Common myeloid progenitor, CD34-positive (primary cell): ENCODE data around the gene XCL2.
A peak's percentile ranks its signal among the peaks of the same experiment; 100 is the strongest.

Experiments
- CTCF ChIA-PET: fragments of 350-600 bp; sonication (Branson Sonifier 250); formaldehyde crosslinking; loops from one replicate; lab custom pipeline; 2021; ENCODE audit warnings: antibody characterized with exemption; lab: Charles Lee
- POLR2A ChIA-PET: fragments of 350-600 bp; sonication (Branson Sonifier 250); formaldehyde crosslinking; loops from one replicate; lab custom pipeline; 2021; ENCODE audit warnings: antibody characterized with exemption; lab: Charles Lee
- DNase-seq, 3 donors: peaks; one replicate each; pipeline versions ENCODE4 v3.0.0 to v3.0.0-alpha.2; 2013
- H3K27ac ChIP-seq, 2 experiments: 1 replicate in 1 of 2; 2 replicates in 1 of 2; pipeline ENCODE4 v1.7.0; 2013; ENCODE audit warnings: inconsistent platforms in 2 of 2, low read length in 2 of 2, mild to moderate bottlenecking in 2 of 2, low read depth in 1 of 2, moderate library complexity in 1 of 2; ENCODE audit not compliant: severe bottlenecking in 2 of 2, insufficient read depth in 1 of 2, poor library complexity in 1 of 2
- H3K27me3 ChIP-seq, 5 experiments: replicated peaks in 2 of 5; 1 replicate in 3 of 5; 2 replicates in 2 of 5; pipeline versions ENCODE4 v1.6.1 to v1.7.0; 2013; ENCODE audit warnings: low read length in 4 of 5, mild to moderate bottlenecking in 2 of 5, moderate library complexity in 2 of 5, inconsistent platforms in 1 of 5; ENCODE audit not compliant: insufficient read depth in 5 of 5, control insufficient read depth in 4 of 5
- H3K36me3 ChIP-seq, 4 experiments: 1 replicate in 2 of 4; 2 replicates in 2 of 4; pipeline versions ENCODE4 v1.6.1 to v1.7.0; 2013; ENCODE audit warnings: low read length in 3 of 4, control low read depth in 1 of 4, mild to moderate bottlenecking in 1 of 4; ENCODE audit not compliant: control insufficient read depth in 4 of 4, insufficient read depth in 4 of 4
- H3K4me1 ChIP-seq, 4 experiments: 1 replicate in 3 of 4; 2 replicates in 1 of 4; pipeline versions ENCODE4 v1.6.1 to v1.7.1; 2013; ENCODE audit warnings: low read length in 3 of 4, mild to moderate bottlenecking in 3 of 4, control low read depth in 1 of 4, inconsistent platforms in 1 of 4, moderate library complexity in 1 of 4; ENCODE audit not compliant: control insufficient read depth in 4 of 4, insufficient read depth in 4 of 4; ENCODE audit errors: control extremely low read depth in 1 of 4
- H3K4me3 ChIP-seq, 7 experiments: 1 replicate in 4 of 7; 2 replicates in 3 of 7; pipeline versions ENCODE4 v1.5.1 to v1.7.0; 2013; ENCODE audit warnings: mild to moderate bottlenecking in 7 of 7, low read length in 6 of 7, moderate library complexity in 6 of 7, inconsistent platforms in 2 of 7, low read depth in 2 of 7, control low read depth in 1 of 7; ENCODE audit not compliant: insufficient read depth in 4 of 7, control insufficient read depth in 1 of 7; ENCODE audit errors: extremely low read depth in 1 of 7
- H3K9me3 ChIP-seq, 5 experiments: 1 replicate in 4 of 5; 2 replicates in 1 of 5; pipeline versions ENCODE4 v1.6.1 to v1.7.1; 2013; ENCODE audit warnings: low read length in 4 of 5, mild to moderate bottlenecking in 2 of 5, inconsistent platforms in 1 of 5, low read depth in 1 of 5, moderate library complexity in 1 of 5; ENCODE audit not compliant: control insufficient read depth in 4 of 5, insufficient read depth in 2 of 5; ENCODE audit errors: control extremely low read depth in 1 of 5
- WGBS: methylation state at CpG from one replicate; pipeline ENCODE4 v1.1.5; 2013; ENCODE audit not compliant: insufficient coverage; 5-methylcytosine and 5-hydroxymethylcytosine counted together

XCL2 gene

DNA sequence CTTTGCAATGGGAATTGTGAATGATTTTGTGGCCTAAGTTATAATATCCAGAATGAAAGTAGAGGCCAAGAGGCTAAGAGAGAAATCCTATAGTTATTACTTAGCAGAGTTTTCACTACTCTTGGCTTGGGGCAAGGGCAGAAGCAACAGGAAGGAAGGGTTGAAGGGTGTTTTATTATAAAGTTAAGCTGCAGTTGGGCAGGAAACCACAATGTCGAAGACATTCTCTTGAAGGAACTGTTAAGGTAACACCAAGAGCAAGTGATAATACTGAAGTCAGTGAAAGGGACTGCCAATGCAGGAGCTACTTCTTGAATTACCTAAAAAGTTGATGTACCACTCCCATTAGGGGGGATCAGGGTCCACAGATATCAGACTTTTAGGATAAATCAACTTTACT, 8.3 kb downstream of the XCL2 start:
- CTCF ChIA-PET: interaction anchor here (1.0 to 1.9 kb wide), 3 partner anchors 34 to 194 kb away, joined by 4 to 6 read pairs (median 6); no protein-coding TSS in a partner anchor
- Histone ChIP-seq H3K27ac (peak overlapping the region; percentile 59 to 83), H3K4me3 (peak overlapping the region in 3 of 7 experiments; percentile 0 to 59 (median 20)), H3K27me3 (no peaks in the 10 kb centered on the region), H3K4me1 (peaks cover 8 to 46% (median 35%) of the 10 kb centered on the region in 4 experiments), H3K9me3 (no peaks in the 10 kb centered on the region), H3K36me3 (no peaks in the 10 kb centered on the region)
- peak; percentile 60 to 94 (median 88) for DNase-seq
- 17% methylated on average over 1 of the region's 1 CpG for WGBS
- POLR2A ChIA-PET: no interaction called here

- ChIA-PET POLR2A (no interaction called here), CTCF (interaction anchor here (1.3 kb wide), 1 partner anchor 85 kb away, joined by 3 read pairs; no protein-coding TSS in a partner anchor)
- WGBS: 100% methylated on average over 1 of the region's 2 CpGs
- H3K4me1 ChIP-seq: peaks cover 8 to 43% (median 33%) of the 10 kb centered on the region in 4 experiments
- DNase-seq: no peak
- no peak overlapping the region for H3K4me3 ChIP-seq
- no peaks in the 10 kb centered on the region for H3K9me3 ChIP-seq
- no peaks in the 10 kb centered on the region for H3K27me3 ChIP-seq
- H3K27ac ChIP-seq: no peak overlapping the region
- no peaks in the 10 kb centered on the region for H3K36me3 ChIP-seq
Observed at GRCh38 chr1:168531615-168532345, 12.0 kb downstream of the XCL2 start.

GRCh38 chr1:168529518-168529917, 14.3 kb downstream of the XCL2 start:
- Histone ChIP-seq H3K9me3 (peaks cover 0 to under 1% (median 0%) of the 10 kb centered on the region in 5 experiments), H3K4me3 (no peak overlapping the region), H3K4me1 (peaks cover 5 to 21% (median 13%) of the 10 kb centered on the region in 4 experiments), H3K27me3 (no peaks in the 10 kb centered on the region), H3K36me3 (no peaks in the 10 kb centered on the region), H3K27ac (no peak overlapping the region)
- no peak for DNase-seq
- CTCF ChIA-PET: no interaction called here
- WGBS: 88% methylated on average over 1 of the region's 1 CpG
- POLR2A ChIA-PET: no interaction called here

DNA sequence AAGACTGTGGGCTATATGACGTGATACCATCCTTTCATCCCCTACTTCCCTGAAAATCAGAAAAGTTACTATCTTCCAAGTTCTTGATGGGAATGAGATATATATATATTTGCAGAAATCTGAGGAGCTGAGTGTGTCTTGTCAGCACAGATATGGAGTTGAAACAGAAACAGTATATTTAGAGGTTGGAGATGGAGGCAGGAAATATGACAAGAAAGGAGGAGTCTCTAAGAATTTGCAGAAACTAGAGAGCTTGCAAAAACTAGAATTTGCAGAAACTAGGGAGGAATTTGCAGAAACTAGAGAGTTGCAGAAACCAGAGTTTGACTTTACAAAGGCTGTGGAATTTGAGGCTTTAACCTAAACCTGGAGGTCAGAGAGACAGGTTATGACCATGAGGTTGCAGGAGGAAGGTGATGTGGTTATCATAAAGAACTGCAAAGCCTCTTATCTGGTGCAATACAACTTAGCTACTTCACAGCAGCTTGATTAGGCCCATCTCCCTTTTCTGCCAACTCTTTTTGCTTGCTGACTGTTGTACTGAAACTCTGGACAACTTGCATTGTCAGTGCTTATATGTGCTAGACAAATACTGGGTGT, 22.3 kb downstream of the XCL2 start:
- Histone ChIP-seq H3K9me3 (peaks cover 0 to 3% (median 0%) of the 10 kb centered on the region in 5 experiments), H3K4me3 (no peak overlapping the region), H3K27me3 (no peaks in the 10 kb centered on the region), H3K27ac (no peak overlapping the region), H3K4me1 (peaks cover 6 to 37% (median 18%) of the 10 kb centered on the region in 4 experiments), H3K36me3 (no peaks in the 10 kb centered on the region)
- no CpG with 5 or more reads among the region's 1 CpG for WGBS
- CTCF ChIA-PET: no interaction called here
- DNase-seq: peak in 1 of 3 donors; percentile 31
- POLR2A ChIA-PET: no interaction called here

DNA sequence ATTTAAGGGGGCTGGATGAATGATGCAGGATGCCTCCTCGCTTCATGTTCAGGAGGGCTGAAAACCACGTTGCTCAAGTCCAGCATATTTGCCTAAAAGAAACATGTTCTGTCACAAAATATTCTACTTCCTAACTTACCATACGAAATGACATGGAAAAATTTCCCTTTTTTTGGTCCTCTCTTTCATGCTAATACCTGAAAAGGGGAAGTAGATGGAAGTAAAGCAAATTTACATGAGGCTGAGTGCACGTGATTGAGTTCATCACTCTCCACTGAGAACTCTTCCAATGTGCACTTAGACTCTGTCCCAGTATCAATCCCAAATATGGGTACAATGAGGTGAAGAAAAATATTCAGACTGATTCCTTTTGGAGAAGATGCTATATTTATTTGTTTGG, 23.0 kb downstream of the XCL2 start:
- DNase-seq: peak in 1 of 3 donors; percentile 39
- WGBS: 0% methylated on average over 1 of the region's 4 CpGs
- Histone ChIP-seq H3K4me3 (no peak overlapping the region), H3K36me3 (no peaks in the 10 kb centered on the region), H3K4me1 (peaks cover 6 to 37% (median 18%) of the 10 kb centered on the region in 4 experiments), H3K9me3 (peaks cover 0 to 3% (median 0%) of the 10 kb centered on the region in 5 experiments), H3K27me3 (no peaks in the 10 kb centered on the region), H3K27ac (no peak overlapping the region)
- ChIA-PET CTCF (no interaction called here), POLR2A (no interaction called here)

GRCh38 chr1:168520052-168520751, 23.6 kb downstream of the XCL2 start:
- H3K4me1 ChIP-seq: peaks cover 6 to 37% (median 18%) of the 10 kb centered on the region in 4 experiments
- peak in 1 of 3 donors; percentile 41 for DNase-seq
- WGBS: 100% methylated on average over 1 of the region's 6 CpGs
- H3K4me3 ChIP-seq: no peak overlapping the region
- H3K36me3 ChIP-seq: no peaks in the 10 kb centered on the region
- no peaks in the 10 kb centered on the region for H3K27me3 ChIP-seq
- no peak overlapping the region for H3K27ac ChIP-seq
- H3K9me3 ChIP-seq: peaks cover 0 to 3% (median 0%) of the 10 kb centered on the region in 5 experiments
- ChIA-PET CTCF (no interaction called here), POLR2A (no interaction called here)
